ENCODE results near the gene BPIFA3.

Gene BPIFA3

GRCh38 chr20:33229843-33230242, 12.7 kb downstream of the BPIFA3 start:
- DNase-seq: peak; percentile 2 to 13

GRCh38 chr20:33231237-33231636, 14.1 kb downstream of the BPIFA3 start:
- DNase-seq: no peak

GRCh38 chr20:33232486-33233072, 15.4 kb downstream of the BPIFA3 start:
- peak in 1 of 2 donors; percentile 22 for DNase-seq

GRCh38 chr20:33233129-33233774, 16.1 kb downstream of the BPIFA3 start:
- DNase-seq: no peak

- no peak for DNase-seq
These were observed 16.9 kb downstream of the BPIFA3 start for GRCh38 chr20:33234050-33234449.

- no peak for DNase-seq
These were observed 18.5 kb downstream of the BPIFA3 start, which contains the start of gene BPIFA1 for GRCh38 chr20:33235696-33236095. Gene BPIFA1, plus strand, starts transcription at chr20:33235996. Its CDS starts 1,716 bp downstream, at chr20:33237712.

- no peak for DNase-seq
These were observed 19.2 kb downstream of the BPIFA3 start for GRCh38 chr20:33236351-33236750.

GRCh38 chr20:33237989-33238388, 20.8 kb downstream of the BPIFA3 start:
- no peak for DNase-seq

GRCh38 chr20:33239418-33239817, 22.3 kb downstream of the BPIFA3 start:
- DNase-seq: no peak

- no peak for DNase-seq
These were observed 23.0 kb downstream of the BPIFA3 start for GRCh38 chr20:33239979-33240736.

- no peak for DNase-seq
These were observed 23.8 kb downstream of the BPIFA3 start for GRCh38 chr20:33240923-33241322.

- DNase-seq: no peak
These were observed 25.4 kb downstream of the BPIFA3 start for GRCh38 chr20:33242319-33243100.

GRCh38 chr20:33246077-33246476, 28.9 kb downstream of the BPIFA3 start:
- no peak for DNase-seq

- no peak for DNase-seq
These were observed 32.3 kb downstream of the BPIFA3 start for GRCh38 chr20:33249456-33249855.

- no peak for DNase-seq
These were observed 33.5 kb downstream of the BPIFA3 start for GRCh38 chr20:33250666-33251065.

- DNase-seq: no peak
These were observed 34.3 kb downstream of the BPIFA3 start for GRCh38 chr20:33251496-33251895.

- no peak for DNase-seq
These were observed 35.3 kb downstream of the BPIFA3 start for GRCh38 chr20:33252460-33252859.

- no peak for DNase-seq
These were observed 37.9 kb downstream of the BPIFA3 start for GRCh38 chr20:33255005-33255404.

GRCh38 chr20:33257237-33257636, 40.1 kb downstream of the BPIFA3 start:
- no peak for DNase-seq

- no peak for DNase-seq
These were observed 42.2 kb downstream of the BPIFA3 start for GRCh38 chr20:33259371-33259770.

GRCh38 chr20:33261465-33261864, 44.3 kb downstream of the BPIFA3 start:
- no peak for DNase-seq

GRCh38 chr20:33262658-33263065, 45.5 kb downstream of the BPIFA3 start:
- DNase-seq: peak; percentile 66 to 78

GRCh38 chr20:33263784-33264183, 46.6 kb downstream of the BPIFA3 start:
- no peak for DNase-seq
